Stimulated activated CD8-positive, alpha-beta memory T cell treated with anti-CD3 and anti-CD28 coated beads, Interleukin-15, amount 100 ng/mL, for 24 hours (primary cell): Measurements from ENCODE around the gene GTF2H2C.
"Not testable (repeated sequence)": the region's sequence is repeated elsewhere in the genome, so short reads cannot be mapped to it uniquely, and the experiment has no call there.

Experiments
- DNase-seq: peaks from one replicate; pipeline ENCODE4 v3.0.0-alpha.2; 2020; ENCODE audit warnings: low read depth

Gene GTF2H2C

DNA sequence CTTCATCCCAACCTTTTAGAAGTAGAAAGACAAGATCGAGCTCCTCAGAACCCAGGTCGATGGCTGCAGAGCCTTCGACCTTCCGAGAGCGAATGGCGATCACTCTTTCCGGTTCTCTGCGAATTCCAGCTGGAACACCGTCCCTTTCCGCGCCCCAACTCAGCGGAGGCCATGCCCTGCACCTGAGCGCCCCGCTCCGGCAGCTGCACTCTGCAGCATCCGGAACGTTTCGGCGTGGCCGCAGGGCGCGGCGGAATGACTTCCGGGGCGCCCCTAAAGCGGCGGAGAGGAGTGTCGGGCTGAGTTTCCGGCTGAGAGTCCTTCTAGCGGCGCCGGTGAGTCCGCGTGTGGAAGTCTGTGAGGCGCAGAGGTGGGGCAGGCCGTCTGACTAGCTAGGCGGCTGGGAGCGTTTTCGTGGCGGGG, at the start of gene GTF2H2C:
Gene GTF2H2C, plus strand, starts transcription at position 284 of the 423 bp plus-strand sequence. CDS start 4,942 bp downstream, outside the sequence.
- DNase-seq: peak; percentile 42

DNA sequence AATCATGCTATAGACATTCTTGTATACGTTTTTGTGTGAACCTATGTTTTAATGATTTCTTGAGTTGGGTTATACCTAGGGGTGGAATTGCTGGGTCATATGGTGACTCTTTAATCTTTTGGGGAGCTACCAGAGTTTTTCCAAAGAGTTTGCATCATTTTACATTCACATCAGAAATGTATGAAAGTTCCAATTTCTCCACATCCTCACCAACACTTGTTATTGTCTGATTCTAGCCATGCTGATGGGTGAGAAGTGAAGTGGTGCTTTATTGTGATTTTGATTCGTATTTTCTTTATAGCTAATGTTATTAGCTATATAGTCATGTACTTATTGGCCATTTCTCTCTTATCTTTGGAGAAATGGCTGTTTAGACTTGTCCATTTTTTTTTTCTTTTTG, 49.3 kb upstream of the GTF2H2C start:
- no peak for DNase-seq

DNA sequence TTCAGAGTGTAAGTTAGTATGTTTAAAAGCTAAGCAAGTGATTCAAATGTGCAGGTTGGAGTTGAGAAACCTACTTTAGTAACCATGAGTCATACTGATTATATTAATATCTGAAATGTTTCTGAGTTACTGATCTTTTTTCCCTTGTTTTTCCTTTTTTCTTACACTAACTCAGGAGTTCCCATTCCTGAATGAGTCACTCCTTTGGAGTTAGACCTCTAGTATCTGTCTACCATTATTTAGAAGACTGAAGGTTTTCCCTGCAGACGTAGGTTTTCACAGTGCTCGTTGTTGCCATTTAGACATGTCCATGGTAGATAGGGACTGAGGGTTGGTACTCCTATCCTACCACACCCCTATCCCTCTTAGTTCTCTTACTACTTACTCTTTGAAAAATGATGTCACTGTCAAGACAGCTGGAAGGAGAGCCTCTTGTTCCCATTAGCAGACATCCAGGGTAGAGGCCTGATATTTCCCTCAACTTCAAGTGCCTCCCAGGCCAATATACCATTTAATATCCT, 47.2 kb upstream of the GTF2H2C start:
- no peak for DNase-seq

DNA sequence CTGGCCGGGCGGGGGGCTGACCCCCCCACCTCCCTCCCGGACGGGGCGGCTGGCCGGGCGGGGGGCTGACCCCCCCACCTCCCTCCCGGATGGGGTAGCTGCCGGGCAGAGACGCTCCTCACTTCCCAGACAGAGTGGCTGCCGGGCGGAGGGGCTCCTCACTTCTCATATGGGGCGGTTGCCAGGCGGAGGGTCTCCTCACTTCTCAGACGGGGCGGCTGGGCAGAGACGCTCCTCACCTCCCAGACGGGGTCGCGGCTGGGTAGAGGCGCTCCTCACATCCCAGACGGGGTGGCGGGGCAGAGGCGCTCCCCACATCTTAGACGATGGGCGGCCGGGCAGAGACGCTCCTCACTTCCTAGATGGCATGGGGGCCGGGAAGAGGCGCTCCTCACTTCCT, 44.4 kb upstream of the GTF2H2C start:
- not testable (repeated sequence) for DNase-seq

DNA sequence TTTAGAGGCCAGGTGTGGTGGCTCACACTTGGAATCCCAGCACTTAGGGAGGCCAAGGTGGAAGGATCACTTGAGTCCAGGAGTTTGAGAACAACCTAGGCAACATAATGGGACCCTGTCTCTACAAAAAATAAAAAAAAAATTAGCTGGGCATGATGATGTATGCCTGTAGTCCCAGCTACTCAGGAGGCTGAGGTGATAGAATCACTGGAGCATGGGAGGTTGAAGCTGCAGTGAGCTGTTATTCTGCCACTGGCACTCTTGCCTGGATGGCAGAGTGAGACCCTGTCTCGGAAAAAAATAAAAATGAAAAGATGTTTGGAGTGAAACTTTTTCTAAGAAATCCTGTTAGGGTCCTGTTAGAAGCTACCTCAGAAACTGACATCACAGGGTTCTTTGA, 43.2 kb upstream of the GTF2H2C start:
- no peak for DNase-seq

DNA sequence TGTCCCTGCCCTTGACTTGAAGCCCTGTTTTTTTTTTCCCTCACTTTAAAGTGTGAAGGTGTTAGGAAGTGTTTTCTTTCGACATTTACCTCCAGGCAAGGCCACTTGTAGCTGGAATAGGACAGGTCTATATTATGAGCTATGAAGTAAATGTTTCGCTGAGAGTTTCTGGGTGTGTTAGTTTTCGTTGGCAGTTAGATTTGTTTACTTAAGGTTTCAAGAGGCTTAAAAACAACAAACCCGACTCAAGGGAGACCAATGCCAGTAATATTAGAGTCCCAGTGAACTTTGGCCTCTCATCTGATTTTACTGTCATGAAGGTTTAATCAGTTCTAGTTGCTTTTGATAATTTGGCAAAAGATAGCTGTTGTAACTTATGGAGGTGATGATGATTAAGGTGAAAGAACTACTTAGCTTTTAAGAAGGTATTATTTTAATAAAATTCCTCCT, 42.2 kb upstream of the GTF2H2C start:
- no peak for DNase-seq

DNA sequence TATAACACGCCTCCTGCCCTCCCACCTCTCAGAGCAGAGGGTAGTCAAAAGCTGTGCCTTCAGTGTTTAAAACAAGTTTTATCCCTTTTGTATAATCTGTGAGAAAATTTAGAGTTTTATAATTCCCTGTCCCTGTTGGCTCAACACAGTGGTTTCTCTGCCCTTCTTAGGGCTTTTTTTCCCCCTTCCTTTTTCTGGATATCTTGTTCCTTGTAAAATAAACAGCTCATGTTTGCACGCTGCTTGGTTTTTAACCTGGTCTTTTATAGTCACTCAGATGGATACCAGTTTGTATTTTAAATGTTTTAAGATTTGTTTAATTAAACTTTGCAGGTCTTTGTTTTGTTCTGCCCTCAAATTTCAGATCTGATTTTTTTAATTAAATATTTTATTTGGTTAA, 40.7 kb upstream of the GTF2H2C start:
- no peak for DNase-seq

DNA sequence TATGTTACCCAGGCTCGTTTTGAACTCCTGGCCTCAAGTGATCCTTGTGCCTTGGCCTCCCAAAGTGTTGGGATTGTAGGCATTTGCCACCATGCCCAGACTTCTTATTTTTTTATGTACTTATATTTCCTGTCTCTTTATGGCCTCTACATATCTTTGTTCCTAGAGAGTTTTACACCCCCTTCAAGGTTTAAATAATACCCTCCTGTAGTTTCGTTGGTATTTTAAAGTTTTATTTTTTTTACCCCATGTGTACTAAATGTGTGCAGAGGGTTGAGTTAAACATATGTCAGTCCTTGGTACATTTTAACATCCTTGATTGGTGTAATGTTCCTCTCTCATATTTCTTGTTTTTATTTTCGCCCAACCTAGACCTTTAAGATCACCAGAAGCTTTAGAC, 38.0 kb upstream of the GTF2H2C start:
- DNase-seq: no peak

DNA sequence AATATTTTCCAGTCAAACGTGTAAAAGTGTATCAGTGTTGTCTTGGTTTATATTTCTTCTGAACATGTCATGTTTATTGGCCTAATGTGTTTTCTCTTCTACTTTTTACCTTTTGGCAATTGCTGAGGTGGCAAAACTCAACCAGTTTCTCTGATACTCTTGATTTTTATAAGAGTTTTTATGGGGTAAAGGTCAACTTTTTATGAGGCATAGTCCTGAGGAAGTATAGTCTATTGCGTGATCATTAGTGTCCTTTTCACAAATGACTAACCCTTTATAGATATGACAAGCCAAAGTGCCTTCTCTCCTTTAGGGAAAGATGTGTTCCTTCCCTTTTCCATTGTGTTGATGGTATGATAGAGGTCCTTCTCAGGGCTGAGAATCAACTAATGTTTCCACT, 34.5 kb upstream of the GTF2H2C start:
- no peak for DNase-seq

DNA sequence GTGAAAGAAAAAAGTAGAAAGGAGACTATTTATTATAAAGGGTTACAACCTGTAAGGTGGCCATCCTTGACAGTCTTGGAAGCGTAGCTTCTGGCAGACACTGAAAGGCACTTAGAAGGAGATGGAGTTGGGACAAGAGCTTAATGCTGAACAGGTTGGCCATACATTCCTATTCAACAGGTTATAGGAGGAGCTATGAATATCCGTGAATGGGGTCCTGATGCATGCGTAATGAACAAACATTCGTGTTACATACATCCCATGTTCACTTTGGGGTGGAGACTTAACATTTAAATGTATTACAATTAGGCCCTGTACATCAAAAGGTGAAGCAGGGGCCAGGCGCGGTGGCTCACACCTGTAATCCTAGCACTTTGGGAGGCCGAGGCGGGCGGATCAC, 33.3 kb upstream of the GTF2H2C start:
- DNase-seq: no peak

DNA sequence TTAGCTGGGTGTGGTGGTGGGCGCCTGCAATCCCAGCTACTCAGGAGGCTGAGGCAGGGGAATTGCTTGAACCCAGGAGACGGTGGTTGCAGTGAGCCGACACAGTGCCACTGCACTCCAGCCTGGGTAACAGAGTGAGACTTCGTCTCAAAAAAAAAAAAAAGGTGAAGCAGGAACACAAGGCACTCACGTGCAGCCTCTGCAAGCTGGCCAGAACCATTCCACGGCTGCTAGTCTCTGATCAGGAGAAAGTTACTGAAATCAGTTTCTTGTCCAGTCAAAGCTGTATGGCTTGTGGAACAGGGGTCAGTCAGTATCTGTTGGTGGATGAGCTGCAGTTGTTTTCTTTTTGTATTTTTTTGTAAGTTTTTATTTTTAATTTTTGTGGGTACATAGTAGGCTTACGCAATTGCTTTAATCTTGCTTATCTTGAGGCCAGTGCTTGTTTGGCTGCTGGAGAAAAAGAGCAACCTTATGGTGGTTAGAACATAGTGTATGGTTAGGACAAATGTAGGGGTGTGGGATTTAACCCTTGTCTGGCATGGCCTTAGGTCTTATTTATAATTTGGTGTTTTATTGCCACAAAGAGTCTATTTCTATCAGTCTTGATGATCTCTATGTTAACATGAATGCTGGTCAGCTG, 32.7 kb upstream of the GTF2H2C start:
- no peak for DNase-seq

DNA sequence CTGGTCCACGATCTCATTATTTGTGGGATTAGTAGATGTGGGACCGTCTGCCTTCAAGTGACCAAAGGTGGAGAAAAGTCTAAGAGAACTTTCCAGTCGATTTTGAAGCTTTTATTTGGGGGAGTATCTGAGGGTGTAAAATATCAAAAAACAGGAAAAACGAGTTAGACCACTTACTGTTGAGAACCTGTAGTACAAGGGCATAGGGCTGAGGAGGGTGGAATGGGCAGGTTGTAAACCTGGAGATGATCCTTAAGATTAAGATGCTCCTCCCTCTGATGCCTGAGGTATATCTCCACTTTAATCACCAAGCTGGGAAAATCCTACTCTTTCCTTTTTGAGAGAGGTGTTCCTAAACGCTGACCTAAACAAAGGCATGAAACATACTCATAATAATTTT, 32.0 kb upstream of the GTF2H2C start:
- DNase-seq: no peak

DNA sequence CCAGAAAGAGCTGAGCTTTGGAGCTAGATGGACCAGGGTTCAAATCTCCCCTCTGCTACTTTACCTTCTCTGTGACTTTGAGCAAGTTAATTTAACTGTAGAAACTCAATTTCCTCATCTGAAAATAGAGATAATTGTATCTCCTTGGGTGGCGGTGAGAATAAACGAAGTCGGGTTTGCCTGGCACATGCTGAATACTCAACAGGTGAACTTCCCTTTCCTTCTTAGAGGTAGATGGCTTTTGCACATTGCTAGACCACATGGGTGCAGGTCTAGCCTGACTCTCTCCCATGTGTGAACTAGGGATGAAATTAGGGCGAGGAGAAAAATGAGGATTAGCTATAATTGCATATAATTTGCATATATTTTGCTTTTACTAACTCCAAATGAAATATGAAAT, 31.4 kb upstream of the GTF2H2C start:
- DNase-seq: no peak

DNA sequence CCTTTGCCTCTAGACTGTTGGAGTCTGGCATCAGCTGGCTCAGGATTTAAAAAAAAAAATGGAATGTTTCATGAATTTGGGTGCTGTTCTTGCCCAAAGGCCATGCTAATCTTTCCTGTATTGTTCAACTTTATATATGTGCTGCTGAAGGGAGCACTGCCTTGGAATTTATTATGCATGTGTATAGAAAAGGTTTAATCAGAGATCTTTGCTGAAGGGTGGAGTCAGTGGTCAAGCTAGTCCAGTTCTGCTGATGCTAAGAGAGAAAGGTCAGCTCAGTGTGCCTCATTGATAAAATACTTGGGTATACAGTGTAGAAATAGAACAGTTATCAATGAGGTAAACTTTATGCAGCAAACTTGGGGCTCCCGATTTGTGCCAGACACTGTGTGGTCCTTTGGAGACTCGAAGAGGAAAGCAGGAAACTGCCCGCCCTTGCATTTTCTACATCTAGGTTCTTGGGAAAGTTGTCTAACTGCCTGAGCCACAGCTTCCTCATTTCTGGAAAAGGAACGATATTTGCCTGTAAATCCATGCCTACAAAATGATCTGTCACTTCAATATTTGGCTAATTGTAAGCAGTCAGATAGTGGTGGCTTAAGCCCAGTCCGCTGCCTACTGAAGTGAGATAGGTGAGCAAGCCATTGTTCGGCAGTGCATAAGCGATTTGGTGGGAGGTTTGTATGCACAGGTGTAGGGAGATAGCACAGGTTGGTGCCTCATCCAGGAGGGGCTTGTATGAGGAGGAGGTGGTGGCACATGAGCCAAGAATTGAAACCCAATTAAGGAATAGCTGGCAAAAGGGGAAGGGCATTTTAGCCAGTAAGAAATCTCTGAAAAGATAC, 29.2 kb upstream of the GTF2H2C start:
- DNase-seq: no peak

DNA sequence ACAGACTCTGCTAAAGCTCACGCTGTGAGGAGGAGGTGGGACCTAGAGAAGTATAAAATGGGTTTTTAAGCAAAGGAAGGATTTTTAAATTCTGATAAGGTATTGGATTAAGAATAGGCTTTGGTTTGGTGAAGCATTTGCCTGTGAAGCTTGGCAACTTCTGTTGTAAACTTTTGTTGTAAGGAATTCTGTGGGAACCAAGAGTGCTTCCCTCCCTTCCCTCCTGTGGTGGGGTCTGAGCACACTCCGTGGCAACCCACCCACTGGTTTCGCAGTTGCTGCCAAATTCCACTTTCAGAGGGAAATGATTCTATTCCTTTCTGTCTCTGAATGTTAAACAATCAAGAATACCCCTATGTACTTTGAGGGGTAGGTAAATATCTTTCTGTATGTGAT, 28.6 kb upstream of the GTF2H2C start:
- DNase-seq: no peak

DNA sequence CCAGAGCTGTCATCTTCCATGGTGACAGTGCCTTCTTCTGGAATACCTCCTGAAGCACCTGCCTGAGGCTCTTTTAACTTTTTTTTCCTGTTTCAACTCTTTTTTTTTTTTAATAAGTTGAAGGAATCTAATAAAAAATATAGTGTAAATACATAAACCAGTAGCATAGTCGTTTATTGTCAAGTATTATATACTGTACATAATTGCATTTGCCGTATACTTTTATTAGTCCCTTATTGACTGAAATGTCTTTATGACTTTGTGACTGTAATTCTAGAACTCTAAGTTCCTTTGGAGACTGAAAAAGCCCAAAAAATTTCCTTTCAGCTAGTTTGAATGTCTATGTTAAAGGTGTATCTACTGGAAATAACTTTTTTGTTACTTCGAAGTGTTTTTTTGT, 22.1 kb upstream of the GTF2H2C start:
- not testable (repeated sequence) for DNase-seq

DNA sequence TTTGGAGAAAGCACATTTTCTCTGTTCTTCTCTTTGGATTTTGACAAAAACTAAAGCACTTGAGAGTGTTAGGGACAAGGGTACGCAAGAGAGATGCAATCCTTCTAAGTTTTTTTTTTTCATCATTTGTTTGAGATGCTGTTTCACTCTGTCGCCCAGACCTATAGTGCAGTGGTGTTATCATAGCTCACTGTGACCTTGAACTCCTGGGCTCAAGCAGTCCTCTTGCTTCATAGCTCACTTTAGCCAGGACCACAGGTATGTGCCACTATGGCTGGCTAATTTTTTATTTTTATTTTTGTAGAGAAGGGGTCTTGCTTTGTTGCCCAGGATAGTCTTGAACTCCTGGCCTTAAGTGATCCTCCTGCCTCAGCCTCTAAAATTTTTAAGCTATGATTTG, 21.3 kb upstream of the GTF2H2C start:
- DNase-seq: not testable (repeated sequence)

DNA sequence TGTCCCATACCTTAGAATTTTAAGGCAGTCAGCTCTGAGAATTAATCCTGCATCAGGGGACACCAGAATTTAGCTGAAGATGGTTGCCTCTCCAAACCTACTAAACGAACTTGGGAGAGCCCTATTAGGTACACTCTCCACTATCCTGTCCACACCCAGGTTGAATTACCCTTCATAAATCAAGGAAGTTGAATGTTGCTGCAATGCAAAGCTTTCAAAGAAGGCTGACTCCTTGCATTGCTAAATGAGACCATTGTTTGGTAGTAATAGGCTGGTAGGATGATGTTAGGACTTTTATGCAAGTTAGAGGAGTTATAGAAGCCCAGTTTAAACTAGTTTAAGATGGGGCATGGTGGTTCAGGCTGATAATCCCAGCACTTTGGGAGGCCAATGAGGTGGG, 18.6 kb upstream of the GTF2H2C start:
- DNase-seq: not testable (repeated sequence)

DNA sequence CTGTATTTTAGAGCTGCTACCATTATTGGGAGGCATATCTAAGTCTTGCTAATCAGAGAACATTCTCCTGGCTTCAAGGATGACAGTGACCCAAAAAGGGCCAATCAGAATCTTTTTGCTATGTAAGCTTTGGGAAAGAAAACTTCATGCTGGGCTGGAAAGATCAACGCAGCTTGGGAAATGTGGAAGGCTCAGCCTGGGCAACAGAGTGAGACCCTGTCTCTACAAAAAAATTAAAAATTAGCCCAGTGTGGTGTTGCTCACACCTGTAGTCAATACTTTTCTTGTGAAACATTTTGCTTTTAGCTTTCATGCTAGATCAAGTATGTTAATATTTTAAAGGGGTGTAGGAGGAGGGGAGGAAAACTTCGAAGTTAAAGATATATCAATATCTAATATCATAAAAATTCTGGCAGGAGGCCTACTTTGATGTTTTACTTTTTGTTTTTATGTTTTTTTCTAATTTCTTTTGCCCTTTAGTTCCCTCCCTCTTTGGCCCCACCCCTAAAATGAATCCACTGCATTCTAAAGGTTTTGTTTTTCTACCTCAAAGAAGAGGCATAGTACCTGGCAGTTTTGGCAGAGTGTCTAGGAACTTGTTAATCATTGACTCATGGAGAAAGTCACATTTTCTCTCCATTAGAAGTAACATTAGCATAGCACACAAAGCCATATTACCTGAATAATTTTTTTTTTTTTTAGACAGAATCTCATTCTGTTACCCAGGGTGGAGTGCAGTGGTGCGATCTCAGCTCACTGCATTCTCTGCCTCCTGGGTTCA, 17.0 kb upstream of the GTF2H2C start:
- DNase-seq: not testable (repeated sequence)

DNA sequence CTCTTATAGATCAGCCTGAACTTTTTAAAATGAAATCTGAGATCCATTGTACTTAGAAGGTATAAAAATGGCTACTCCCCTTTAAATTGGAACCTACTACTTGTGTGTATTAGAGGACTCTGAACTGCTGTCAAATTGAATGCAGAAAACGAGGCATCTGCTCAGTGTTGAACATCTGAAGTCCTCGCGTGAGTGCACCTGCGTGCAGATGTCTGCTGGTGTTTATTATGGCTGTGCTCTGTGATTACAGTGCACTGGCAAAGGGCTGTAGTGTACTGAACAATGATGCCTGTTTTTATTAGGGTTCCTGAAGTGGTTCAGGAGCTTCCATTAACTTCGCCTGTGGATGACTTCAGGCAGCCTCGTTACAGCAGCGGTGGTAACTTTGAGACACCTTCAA, 15.4 kb upstream of the GTF2H2C start:
- not testable (repeated sequence) for DNase-seq

DNA sequence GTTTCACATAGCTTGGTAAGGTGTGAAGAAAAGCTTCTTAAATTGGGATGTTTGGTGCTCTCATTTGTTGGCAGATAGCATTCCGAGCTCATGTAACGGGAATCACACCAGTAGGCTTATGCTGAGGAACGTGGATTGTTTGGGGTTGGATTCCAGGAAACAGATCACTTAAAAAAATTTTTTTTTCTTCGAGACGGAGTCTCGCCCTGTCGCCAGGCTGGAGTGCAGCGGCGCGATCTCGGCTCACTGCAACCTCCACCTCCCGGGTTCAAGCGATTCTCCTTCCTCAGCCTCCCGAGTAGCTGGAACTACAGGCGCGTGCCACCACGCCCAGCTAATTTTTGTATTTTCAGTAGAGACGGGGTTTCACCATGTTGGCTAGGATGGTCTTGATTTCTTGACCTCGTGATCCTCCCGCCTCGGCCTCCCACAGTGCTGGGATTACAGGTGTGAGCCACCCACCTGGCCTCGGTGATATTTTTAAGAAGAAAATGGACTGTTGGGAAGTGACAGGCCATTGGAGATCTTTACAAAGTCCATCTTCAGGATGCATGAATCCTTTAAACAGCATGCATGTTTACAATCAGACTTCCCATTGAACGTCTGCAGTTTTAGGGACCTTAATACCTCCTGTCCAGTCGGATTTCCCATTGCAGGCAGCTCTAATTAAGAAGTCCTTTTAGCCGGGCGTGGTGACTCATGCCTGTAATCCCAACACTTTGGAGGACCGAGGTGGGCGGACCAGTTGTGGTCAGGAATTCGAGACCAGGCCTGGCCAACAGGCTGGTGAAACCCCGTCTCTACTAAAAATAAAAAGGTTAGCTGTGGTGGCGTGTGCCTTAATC, 818 bp downstream of the GTF2H2C start:
- not testable (repeated sequence) for DNase-seq
